Neural progenitor cell (in vitro differentiated cells): Measurements from ENCODE around the gene SLC7A6. TPM values are rescaled to one million over a fixed set of nuclear protein-coding genes. Genes with fewer than 3 reads are reported as not detected.

Experiments
- DNase-seq: peaks from one replicate; pipeline ENCODE4 v3.0.0-alpha.2; 2016; ENCODE audit warnings: low spot score
- H2AFZ ChIP-seq: fragments of 200-600 bp; sonication (generic); replicated peaks from 2 replicates; pipeline ENCODE4 v1.6.1; 2016; ENCODE audit warnings: antibody characterized with exemption
- H3F3A ChIP-seq: fragments of 200-600 bp; sonication (generic); 2 replicates; pipeline ENCODE4 v1.6.1; 2016; ENCODE audit warnings: antibody characterized with exemption, low read depth
- H3K27ac ChIP-seq: fragments of 200-600 bp; sonication (generic); 2 replicates; pipeline ENCODE4 v1.5.1; 2016; ENCODE audit warnings: mild to moderate bottlenecking
- H3K27me3 ChIP-seq: fragments of 200-600 bp; sonication (generic); 2 replicates; pipeline ENCODE4 v1.6.1; 2016; ENCODE audit warnings: mild to moderate bottlenecking, moderate library complexity
- H3K36me3 ChIP-seq: fragments of 200-600 bp; sonication (generic); 2 replicates; pipeline ENCODE4 v1.5.1; 2016
- H3K4me1 ChIP-seq: fragments of 200-600 bp; sonication (generic); 2 replicates; pipeline ENCODE4 v1.6.1; 2016; ENCODE audit warnings: mixed run types
- H3K4me2 ChIP-seq: fragments of 200-600 bp; sonication (generic); 2 replicates; pipeline ENCODE4 v1.6.1; 2016
- H3K4me3 ChIP-seq: fragments of 200-600 bp; sonication (generic); 2 replicates; pipeline ENCODE4 v1.5.1; 2016
- H3K79me2 ChIP-seq: fragments of 200-600 bp; sonication (generic); 2 replicates; pipeline ENCODE4 v1.6.1; 2016; ENCODE audit warnings: low read depth
- H3K9ac ChIP-seq: fragments of 200-600 bp; sonication (generic); 2 replicates; pipeline ENCODE4 v1.6.1; 2016
- H3K9me3 ChIP-seq: fragments of 200-600 bp; sonication (generic); 2 replicates; pipeline ENCODE4 v1.5.1; 2016; ENCODE audit warnings: low read depth
- H4K20me1 ChIP-seq: fragments of 200-600 bp; sonication (generic); 2 replicates; pipeline ENCODE4 v1.6.1; 2016; ENCODE audit warnings: low read depth
- H3K27ac Mint-ChIP-seq: 3 replicates; pipeline ENCODE4 v1.8.0; 2021; ENCODE audit warnings: mixed read lengths
- H3K27me3 Mint-ChIP-seq: 2 replicates; pipeline ENCODE4 v1.8.0; 2022; ENCODE audit warnings: low read depth, mild to moderate bottlenecking, inconsistent platforms, moderate library complexity, mixed read lengths; ENCODE audit not compliant: insufficient read depth
- H3K36me3 Mint-ChIP-seq: 3 replicates; pipeline ENCODE4 v1.8.0; 2021; ENCODE audit warnings: mixed read lengths
- H3K4me1 Mint-ChIP-seq: 3 replicates; pipeline ENCODE4 v1.8.0; 2021; ENCODE audit warnings: mixed read lengths
- H3K4me3 Mint-ChIP-seq: 3 replicates; pipeline ENCODE4 v1.8.0; 2021; ENCODE audit warnings: mild to moderate bottlenecking, moderate library complexity, mixed read lengths
- H3K9me3 Mint-ChIP-seq: 3 replicates; pipeline ENCODE4 v1.8.0; 2020; ENCODE audit warnings: mixed read lengths
- EZH2 ChIP-seq: fragments of 200-600 bp; sonication (generic); IDR thresholded peaks from 2 replicates; pipeline ENCODE4 v1.6.1; 2017; ENCODE audit warnings: antibody characterized with exemption, mild to moderate bottlenecking, moderate library complexity
- EZH2phosphoT487 ChIP-seq: fragments of 200-600 bp; sonication (generic); IDR thresholded peaks from 2 replicates; pipeline ENCODE4 v1.6.1; 2017; ENCODE audit warnings: antibody characterized with exemption
- total RNA-seq: library from RNA; depleted of rRNA; stranded (reverse); fragments of >200 nt; gene quantifications from 2 replicates; pipeline ENCODE4 v1.2.3, GENCODE V29; 2015; ENCODE audit warnings: low replicate concordance
- TF ChIP-seq, protein P1 (sequence below): fragments of 200-600 bp; sonication (generic); IDR thresholded peaks from 2 replicates; pipeline ENCODE4 v1.5.1; 2017; ENCODE audit warnings: antibody characterized with exemption, mild to moderate bottlenecking

SLC7A6 gene
- total RNA-seq, 1 donor from 2014 or later = 5.6 TPM

DNA sequence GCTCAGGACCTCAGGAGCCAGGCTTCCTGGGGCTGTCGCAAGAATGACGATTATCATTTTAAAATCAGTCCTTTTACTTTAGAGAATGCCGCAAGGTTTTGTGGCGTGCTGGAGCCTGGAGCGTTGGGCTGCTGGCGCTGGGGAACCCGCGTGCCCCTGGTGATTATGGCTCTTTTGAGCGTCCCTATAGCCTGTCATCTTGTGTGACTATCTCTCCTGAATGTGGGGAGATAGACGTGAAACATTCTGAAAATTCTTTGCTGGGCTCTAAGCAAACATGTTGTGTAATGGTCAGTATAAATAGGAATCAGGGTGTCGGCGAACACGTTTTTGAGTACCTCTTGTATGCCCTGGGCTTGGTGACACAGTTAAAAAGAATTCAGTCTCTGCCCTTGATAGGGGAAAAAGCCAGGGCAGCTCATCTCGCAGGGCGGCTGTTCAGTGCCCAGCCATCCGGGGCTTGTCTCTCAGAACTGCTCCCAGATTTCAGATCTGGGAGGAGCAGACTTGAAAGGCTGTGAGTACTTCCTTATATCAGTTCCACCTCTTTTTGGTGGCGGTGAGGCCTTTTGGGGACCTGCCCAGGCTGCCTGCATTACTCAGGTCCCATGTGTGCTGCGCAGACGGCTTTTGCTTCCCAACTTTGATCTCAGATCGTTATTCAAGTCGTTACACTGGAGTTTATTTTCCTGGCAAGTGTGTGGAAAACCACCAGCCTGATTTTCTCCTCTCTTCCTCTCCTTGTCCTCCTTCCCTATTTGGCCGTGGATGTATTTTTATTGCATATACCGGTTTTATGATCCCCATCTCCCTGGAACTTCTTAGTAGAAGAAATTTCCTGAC is 973 bp downstream of the SLC7A6 start:
- peaks cover 26% of the 10 kb centered on the region for H3K79me2 ChIP-seq
- no peaks in the 10 kb centered on the region for H3K9me3 Mint-ChIP-seq
- peak overlapping the region; percentile 1 for H3K27ac Mint-ChIP-seq
- no peaks in the 10 kb centered on the region for H3K36me3 ChIP-seq
- H3F3A ChIP-seq = peaks cover 20% of the 10 kb centered on the region
- no peak overlapping the region for H3K27ac ChIP-seq
- peak overlapping the region; percentile 91 for H3K4me3 Mint-ChIP-seq
- no peaks in the 10 kb centered on the region for H3K9me3 ChIP-seq
- peaks cover 30% of the 10 kb centered on the region for H3K4me1 Mint-ChIP-seq
- H2AFZ ChIP-seq = peak overlapping the region; percentile 93
- peaks cover 24% of the 10 kb centered on the region for H3K27me3 ChIP-seq
- H4K20me1 ChIP-seq = peaks cover 3% of the 10 kb centered on the region
- H3K9ac ChIP-seq = no peak overlapping the region
- TF ChIP-seq, protein P1, sequence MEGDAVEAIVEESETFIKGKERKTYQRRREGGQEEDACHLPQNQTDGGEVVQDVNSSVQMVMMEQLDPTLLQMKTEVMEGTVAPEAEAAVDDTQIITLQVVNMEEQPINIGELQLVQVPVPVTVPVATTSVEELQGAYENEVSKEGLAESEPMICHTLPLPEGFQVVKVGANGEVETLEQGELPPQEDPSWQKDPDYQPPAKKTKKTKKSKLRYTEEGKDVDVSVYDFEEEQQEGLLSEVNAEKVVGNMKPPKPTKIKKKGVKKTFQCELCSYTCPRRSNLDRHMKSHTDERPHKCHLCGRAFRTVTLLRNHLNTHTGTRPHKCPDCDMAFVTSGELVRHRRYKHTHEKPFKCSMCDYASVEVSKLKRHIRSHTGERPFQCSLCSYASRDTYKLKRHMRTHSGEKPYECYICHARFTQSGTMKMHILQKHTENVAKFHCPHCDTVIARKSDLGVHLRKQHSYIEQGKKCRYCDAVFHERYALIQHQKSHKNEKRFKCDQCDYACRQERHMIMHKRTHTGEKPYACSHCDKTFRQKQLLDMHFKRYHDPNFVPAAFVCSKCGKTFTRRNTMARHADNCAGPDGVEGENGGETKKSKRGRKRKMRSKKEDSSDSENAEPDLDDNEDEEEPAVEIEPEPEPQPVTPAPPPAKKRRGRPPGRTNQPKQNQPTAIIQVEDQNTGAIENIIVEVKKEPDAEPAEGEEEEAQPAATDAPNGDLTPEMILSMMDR = no peak
- no peak for TF ChIP-seq EZH2
- TF ChIP-seq EZH2phosphoT487 = no peak
- H3K27me3 Mint-ChIP-seq = peaks cover 18% of the 10 kb centered on the region
- DNase-seq = peak; percentile 50
- peaks cover 13% of the 10 kb centered on the region for H3K4me1 ChIP-seq
- H3K36me3 Mint-ChIP-seq = no peaks in the 10 kb centered on the region
- peak overlapping the region; percentile 93 for H3K4me3 ChIP-seq
- H3K4me2 ChIP-seq = peak overlapping the region; percentile 92

DNA sequence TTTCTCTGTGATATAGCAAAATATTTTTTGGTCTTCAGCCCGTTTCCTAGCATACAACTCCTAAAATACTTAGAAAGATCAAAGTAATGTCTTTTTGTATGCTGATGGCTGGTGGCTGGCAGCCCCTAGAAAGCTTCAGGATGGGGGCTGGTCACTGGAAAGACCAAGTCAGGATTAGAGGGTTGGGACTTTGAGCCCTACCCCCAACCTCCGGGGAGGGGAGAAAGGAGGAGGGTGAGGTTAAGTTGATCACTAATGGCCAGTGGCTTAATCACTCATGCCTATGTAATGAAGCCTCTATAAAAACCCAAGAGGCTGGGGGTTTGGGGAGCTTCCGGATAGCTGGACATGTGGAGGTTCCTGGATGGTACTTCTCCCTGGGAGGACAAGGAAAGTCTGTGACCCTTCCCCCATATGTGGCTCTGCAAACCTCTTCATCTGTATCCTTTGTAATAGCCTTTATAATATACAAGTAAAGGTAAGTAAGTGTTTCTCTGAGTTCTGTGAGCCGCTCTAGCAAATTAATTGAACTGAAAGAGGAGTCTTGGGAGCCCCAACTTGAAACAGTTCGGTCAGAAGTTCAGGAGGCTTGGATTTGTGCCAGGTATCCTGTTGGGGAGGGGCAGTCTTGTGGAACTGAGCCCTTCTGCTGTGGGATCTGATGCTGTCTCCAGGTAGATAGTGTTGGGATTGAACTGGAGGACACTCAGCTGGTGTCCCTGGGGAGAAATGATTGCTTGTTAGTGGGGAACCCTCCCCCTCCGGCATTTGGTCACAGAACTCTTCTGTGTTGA is 3.5 kb downstream of the SLC7A6 start:
- peak overlapping the region; percentile 5 for H3K27ac Mint-ChIP-seq
- H4K20me1 ChIP-seq = peaks cover 3% of the 10 kb centered on the region
- no peak overlapping the region for H2AFZ ChIP-seq
- TF ChIP-seq EZH2 (no peak), EZH2phosphoT487 (no peak)
- TF ChIP-seq, protein P1 = no peak
- no peaks in the 10 kb centered on the region for H3K9me3 Mint-ChIP-seq
- H3K9me3 ChIP-seq = no peaks in the 10 kb centered on the region
- no peaks in the 10 kb centered on the region for H3K36me3 Mint-ChIP-seq
- peaks cover 30% of the 10 kb centered on the region for H3K4me1 Mint-ChIP-seq
- peaks cover 9% of the 10 kb centered on the region for H3K27me3 Mint-ChIP-seq
- H3K4me3 Mint-ChIP-seq = peak overlapping the region; percentile 19
- no peaks in the 10 kb centered on the region for H3K36me3 ChIP-seq
- H3F3A ChIP-seq = peaks cover 20% of the 10 kb centered on the region
- H3K4me1 ChIP-seq = peaks cover 13% of the 10 kb centered on the region
- peak; percentile 54 for DNase-seq
- peak overlapping the region; percentile 45 for H3K4me2 ChIP-seq
- H3K4me3 ChIP-seq = peak overlapping the region; percentile 13
- H3K9ac ChIP-seq = no peak overlapping the region
- H3K79me2 ChIP-seq = peaks cover 32% of the 10 kb centered on the region
- no peak overlapping the region for H3K27ac ChIP-seq
- peaks cover 24% of the 10 kb centered on the region for H3K27me3 ChIP-seq

GRCh38 chr16:68269793-68270192 is 5.5 kb downstream of the SLC7A6 start:
- Mint-ChIP-seq H3K4me3 (no peak overlapping the region), H3K9me3 (no peaks in the 10 kb centered on the region), H3K27me3 (no peaks in the 10 kb centered on the region), H3K27ac (no peak overlapping the region), H3K4me1 (peaks cover 30% of the 10 kb centered on the region), H3K36me3 (no peaks in the 10 kb centered on the region)
- Histone ChIP-seq H4K20me1 (peaks cover 3% of the 10 kb centered on the region), H3K79me2 (peaks cover 32% of the 10 kb centered on the region), H3K36me3 (no peaks in the 10 kb centered on the region), H3K27me3 (peaks cover 12% of the 10 kb centered on the region), H3K27ac (no peak overlapping the region), H3K4me3 (no peak overlapping the region), H3F3A (peaks cover 17% of the 10 kb centered on the region), H3K9me3 (no peaks in the 10 kb centered on the region), H2AFZ (no peak overlapping the region), H3K4me1 (peaks cover 13% of the 10 kb centered on the region), H3K9ac (no peak overlapping the region), H3K4me2 (no peak overlapping the region)
- no peak for DNase-seq
- TF ChIP-seq, protein P1 = no peak
- TF ChIP-seq EZH2phosphoT487 (no peak), EZH2 (no peak)
